H9 (cell line): ENCODE measurements around the gene S100B. TPM values are rescaled to one million over a fixed set of nuclear protein-coding genes. Genes with fewer than 3 reads are reported as not detected.

Experiments used
- DNase-seq: peaks from one replicate; pipeline ENCODE4 v3.0.0-alpha.2; 2017
- H2AFZ ChIP-seq: one replicate; pipeline ENCODE4 v1.6.1; 2013; ENCODE audit warnings: mild to moderate bottlenecking, low read length, control low read depth, moderate library complexity
- H2AK5ac ChIP-seq: 2 replicates; pipeline ENCODE4 v1.6.1; 2013; ENCODE audit warnings: low read length, control low read depth, mixed read lengths; ENCODE audit not compliant: insufficient read length
- H2BK120ac ChIP-seq: one replicate; pipeline ENCODE4 v1.6.1; 2013; ENCODE audit warnings: low read depth, mild to moderate bottlenecking, low read length, control low read depth, inconsistent platforms; ENCODE audit not compliant: poor library complexity, severe bottlenecking
- H2BK12ac ChIP-seq: 2 replicates; pipeline ENCODE4 v1.6.1; 2013; ENCODE audit warnings: low read length, control low read depth, mixed read lengths, low read depth; ENCODE audit not compliant: insufficient read length
- H2BK15ac ChIP-seq: 2 replicates; pipeline ENCODE4 v1.6.1; 2013; ENCODE audit warnings: low read depth, low read length, control low read depth
- H2BK20ac ChIP-seq: one replicate; pipeline ENCODE4 v1.6.1; 2013; ENCODE audit warnings: low read depth, mild to moderate bottlenecking, low read length, control low read depth, inconsistent platforms; ENCODE audit not compliant: poor library complexity, severe bottlenecking
- H2BK5ac ChIP-seq: 2 replicates; pipeline ENCODE4 v1.6.1; 2013; ENCODE audit warnings: low read length, control low read depth, mixed read lengths; ENCODE audit not compliant: insufficient read length
- H3K14ac ChIP-seq: 2 replicates; pipeline ENCODE4 v1.6.1; 2013; ENCODE audit warnings: low read length, control low read depth; ENCODE audit not compliant: insufficient read depth
- H3K18ac ChIP-seq: 2 replicates; pipeline ENCODE4 v1.6.1; 2013; ENCODE audit warnings: low read depth, mild to moderate bottlenecking, mixed read lengths, low read length, control low read depth; ENCODE audit not compliant: insufficient read length
- H3K23ac ChIP-seq: 2 replicates; pipeline ENCODE4 v1.6.1; 2013; ENCODE audit warnings: low read length, control low read depth, mixed read lengths, low read depth; ENCODE audit not compliant: insufficient read length
- H3K23me2 ChIP-seq: 2 replicates; pipeline ENCODE4 v1.6.1; 2013; ENCODE audit warnings: low read depth, mild to moderate bottlenecking, mixed read lengths, low read length, control low read depth; ENCODE audit not compliant: insufficient read length, poor library complexity, severe bottlenecking
- H3K27ac ChIP-seq: 2 replicates; pipeline ENCODE4 v1.5.1; 2013; ENCODE audit warnings: low read length, control low read depth, mixed read lengths, low read depth; ENCODE audit not compliant: insufficient read length
- H3K27me3 ChIP-seq: 2 replicates; pipeline ENCODE4 v1.6.1; 2013; ENCODE audit warnings: low read length, control low read depth, inconsistent platforms; ENCODE audit not compliant: insufficient read depth
- H3K4ac ChIP-seq: 2 replicates; pipeline ENCODE4 v1.6.1; 2013; ENCODE audit warnings: low read depth, mild to moderate bottlenecking, control low read depth, inconsistent platforms, low read length, moderate library complexity
- H3K4me1 ChIP-seq: 2 replicates; pipeline ENCODE4 v1.6.1; 2013; ENCODE audit warnings: low read length, control low read depth, inconsistent platforms; ENCODE audit not compliant: insufficient read depth
- H3K4me2 ChIP-seq: 2 replicates; pipeline ENCODE4 v1.6.1; 2013; ENCODE audit warnings: low read length, control low read depth, mixed read lengths; ENCODE audit not compliant: insufficient read length, insufficient read depth
- H3K56ac ChIP-seq: 2 replicates; pipeline ENCODE4 v1.6.1; 2013; ENCODE audit warnings: low read depth, mild to moderate bottlenecking, mixed read lengths, low read length, control low read depth; ENCODE audit not compliant: insufficient read length
- H3K79me1 ChIP-seq: 2 replicates; pipeline ENCODE4 v1.6.1; 2013; ENCODE audit warnings: low read depth, mild to moderate bottlenecking, moderate library complexity, low read length, control low read depth, inconsistent platforms; ENCODE audit not compliant: insufficient read depth, poor library complexity, severe bottlenecking
- H3K79me2 ChIP-seq: 2 replicates; pipeline ENCODE4 v1.6.1; 2013; ENCODE audit warnings: low read length, control low read depth, inconsistent platforms; ENCODE audit not compliant: insufficient read depth
- H3K9ac ChIP-seq: 2 replicates; pipeline ENCODE4 v1.6.1; 2013; ENCODE audit warnings: low read length, control low read depth, mixed read lengths; ENCODE audit not compliant: insufficient read length; ENCODE audit errors: extremely low read depth
- H3K9me3 ChIP-seq: one replicate; pipeline ENCODE4 v1.6.1; 2013; ENCODE audit warnings: low read depth, low read length, inconsistent platforms; ENCODE audit not compliant: control insufficient read depth
- H3T11ph ChIP-seq: one replicate; pipeline ENCODE4 v1.6.1; 2013; ENCODE audit warnings: mild to moderate bottlenecking, low read length, control low read depth, inconsistent platforms
- H4K20me1 ChIP-seq: one replicate; pipeline ENCODE4 v1.6.1; 2013; ENCODE audit not compliant: control insufficient read depth, insufficient read length, insufficient read depth
- H4K5ac ChIP-seq: 2 replicates; pipeline ENCODE4 v1.6.1; 2013; ENCODE audit warnings: low read depth, mild to moderate bottlenecking, mixed read lengths, low read length, control low read depth; ENCODE audit not compliant: insufficient read length
- H4K8ac ChIP-seq: replicated peaks from 2 replicates; pipeline ENCODE4 v1.6.1; 2013; ENCODE audit warnings: low read length, control low read depth, mixed read lengths, low read depth; ENCODE audit not compliant: insufficient read length
- H4K91ac ChIP-seq: 2 replicates; pipeline ENCODE4 v1.6.1; 2013; ENCODE audit warnings: low read depth, mild to moderate bottlenecking, moderate library complexity, mixed read lengths, low read length, control low read depth; ENCODE audit not compliant: insufficient read length
- H3K27ac Mint-ChIP-seq, 3 experiments: 2 replicates in 2 of 3; 3 replicates in 1 of 3; pipeline ENCODE4 v1.8.0; 2020 to 2021; ENCODE audit warnings: mixed read lengths in 3 of 3, mild to moderate bottlenecking in 1 of 3, moderate library complexity in 1 of 3
- H3K27me3 Mint-ChIP-seq: 2 replicates; pipeline ENCODE4 v1.8.0; 2021; ENCODE audit warnings: low read depth, mild to moderate bottlenecking, moderate library complexity, mixed read lengths
- H3K36me3 Mint-ChIP-seq, 3 experiments: 2 replicates in 2 of 3; 3 replicates in 1 of 3; pipeline ENCODE4 v1.8.0; 2020 to 2021; ENCODE audit warnings: low read depth in 3 of 3, mixed read lengths in 3 of 3; ENCODE audit not compliant: insufficient read depth in 1 of 3
- H3K4me1 Mint-ChIP-seq, 2 experiments: 2 replicates each; pipeline ENCODE4 v1.8.0; 2020; ENCODE audit warnings: mixed read lengths in 2 of 2
- H3K4me3 Mint-ChIP-seq, 2 experiments: 2 replicates in 1 of 2; 3 replicates in 1 of 2; pipeline ENCODE4 v1.8.0; 2020 to 2021; ENCODE audit warnings: mild to moderate bottlenecking in 2 of 2, mixed read lengths in 2 of 2, moderate library complexity in 1 of 2
- H3K9me3 Mint-ChIP-seq, 2 experiments: 2 replicates in 1 of 2; 3 replicates in 1 of 2; pipeline ENCODE4 v1.8.0; 2020; ENCODE audit warnings: mild to moderate bottlenecking in 2 of 2, mixed read lengths in 2 of 2, moderate library complexity in 1 of 2
- CTCF ChIP-seq: fragments of 200-600 bp; sonication (generic); conservative IDR thresholded peaks from 3 replicates; pipeline ENCODE4 v1.8.0; 2021; ENCODE audit warnings: antibody characterized with exemption, mild to moderate bottlenecking
- WGBS: extraction: QIAGEN DNeasy Blood & Tissue Kit; methylation state at CpG from one replicate; pipeline ENCODE4 v1.1.7; 2013; ENCODE audit warnings: missing lambda C conversion rate, low lambda C conversion rate, mixed read lengths; ENCODE audit not compliant: insufficient read length; ENCODE audit errors: extremely low coverage; 5-methylcytosine and 5-hydroxymethylcytosine counted together
- total RNA-seq: library from RNA; stranded (reverse); gene quantifications from 2 replicates; pipeline ENCODE4 v1.2.1, GENCODE V29; 2021

S100B gene
- total RNA-seq, 1 experiment from 2014 or later, result 0.26 TPM

GRCh38 chr21:46600305-46600704, 4.6 kb downstream of the S100B start:
- WGBS, result no CpG with 5 or more reads among the region's 5 CpGs
- no peak overlapping the region for H3K18ac ChIP-seq

More at GRCh38 chr21:46600305-46600704, 4.6 kb downstream of the S100B start:
- Histone ChIP-seq H3K4me2 (no peak overlapping the region), H2BK20ac (no peak overlapping the region), H4K20me1 (no peaks in the 10 kb centered on the region), H2BK5ac (no peak overlapping the region), H3T11ph (no peak overlapping the region), H3K79me1 (no peaks in the 10 kb centered on the region), H2BK120ac (no peak overlapping the region), H3K27me3 (no peaks in the 10 kb centered on the region), H4K91ac (no peak overlapping the region), H2BK15ac (no peak overlapping the region), H3K79me2 (no peaks in the 10 kb centered on the region), H3K23ac (no peak overlapping the region), H3K9me3 (peaks cover 5% of the 10 kb centered on the region), H3K14ac (no peak overlapping the region), H3K27ac (no peak overlapping the region), H3K23me2 (no peaks in the 10 kb centered on the region), H3K4ac (no peak overlapping the region), H2BK12ac (no peak overlapping the region), H3K9ac (no peak overlapping the region), H3K56ac (no peak overlapping the region), H4K8ac (no peak overlapping the region), H2AFZ (no peak overlapping the region), H4K5ac (no peak overlapping the region), H3K4me1 (no peaks in the 10 kb centered on the region), H2AK5ac (no peak overlapping the region)
- Mint-ChIP-seq H3K27me3 (no peaks in the 10 kb centered on the region), H3K4me1 (peaks cover 14 to 29% of the 10 kb centered on the region in 2 experiments), H3K27ac (peak overlapping the region in 1 of 3 experiments; percentile 59; a peak in 1 of 7 replicates), H3K9me3 (peaks cover 0 to under 1% of the 10 kb centered on the region in 2 experiments; a peak in 1 of 5 replicates), H3K36me3 (no peaks in the 10 kb centered on the region; a peak in 2 of 7 replicates), H3K4me3 (no peak overlapping the region)
- TF ChIP-seq CTCF, result no peak
- no peak for DNase-seq
